GM10847 (cell line): ENCODE results near the gene TWNK.

Experiments
- POLR2A ChIP-seq: IDR thresholded peaks from 2 replicates; pipeline ENCODE4 v1.6.1; 2011; ENCODE audit not compliant: insufficient read length; ENCODE audit errors: extremely low read depth

Gene TWNK

GRCh38 chr10:101040851-101041250 lies 53.5 kb downstream of the TWNK start:
- no peak for TF ChIP-seq POLR2A

GRCh38 chr10:101041252-101041761 lies 54.0 kb downstream of the TWNK start:
- no peak for TF ChIP-seq POLR2A

GRCh38 chr10:101042118-101042517 lies 54.8 kb downstream of the TWNK start:
- TF ChIP-seq POLR2A: no peak

GRCh38 chr10:101042667-101043362 lies 55.5 kb downstream of the TWNK start:
- TF ChIP-seq POLR2A: peak; percentile 64

- TF ChIP-seq POLR2A: no peak
Observed at GRCh38 chr10:101043363-101043707, 56.0 kb downstream of the TWNK start.
